Middle frontal gyrus (tissue), 1 donor: ENCODE results near the gene BTG4.

Source experiments
- DNase-seq: peaks from one replicate; pipeline ENCODE4 v3.0.0-alpha.2; 2015; ENCODE audit warnings: low spot score; ENCODE audit errors: extremely low spot score

The BTG4 gene

DNA sequence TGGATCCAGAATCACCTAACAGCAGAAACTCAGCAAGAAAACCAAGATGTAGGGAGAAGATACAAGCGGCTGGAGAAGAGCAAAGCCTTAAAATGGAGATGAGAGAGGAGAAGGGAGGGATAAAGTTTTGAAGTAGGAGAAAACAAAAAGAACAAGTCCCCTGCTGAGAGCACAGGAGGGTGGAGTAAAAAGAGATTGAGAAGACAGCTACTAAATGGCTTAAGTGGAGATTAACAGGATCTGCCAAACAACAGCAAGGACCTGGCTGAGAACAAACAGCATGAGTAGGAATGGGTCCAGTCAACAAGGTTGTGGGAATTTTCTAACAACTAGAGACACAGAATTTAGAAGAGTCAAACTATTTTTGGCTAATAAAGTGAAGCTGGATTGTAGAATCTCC lies 18.1 kb downstream of the BTG4 start:
- no peak for DNase-seq

DNA sequence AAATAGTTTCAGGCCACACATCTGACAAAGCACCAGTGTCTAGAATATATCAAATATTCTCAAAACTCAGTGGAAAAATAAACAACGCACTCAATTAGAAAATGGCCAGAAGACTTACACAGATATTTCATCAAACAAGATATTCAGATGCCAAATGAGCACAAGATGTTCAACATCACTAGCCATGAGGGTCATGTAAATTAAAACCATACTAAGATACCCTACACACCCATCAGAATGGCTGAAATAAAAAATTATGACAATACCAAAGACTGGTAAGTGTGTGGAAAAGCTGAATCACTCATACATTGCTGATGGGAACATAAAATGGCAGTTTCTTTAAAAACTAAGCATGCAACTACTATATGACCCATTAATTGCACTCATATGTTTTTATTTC lies 21.7 kb downstream of the BTG4 start:
- DNase-seq: no peak

DNA sequence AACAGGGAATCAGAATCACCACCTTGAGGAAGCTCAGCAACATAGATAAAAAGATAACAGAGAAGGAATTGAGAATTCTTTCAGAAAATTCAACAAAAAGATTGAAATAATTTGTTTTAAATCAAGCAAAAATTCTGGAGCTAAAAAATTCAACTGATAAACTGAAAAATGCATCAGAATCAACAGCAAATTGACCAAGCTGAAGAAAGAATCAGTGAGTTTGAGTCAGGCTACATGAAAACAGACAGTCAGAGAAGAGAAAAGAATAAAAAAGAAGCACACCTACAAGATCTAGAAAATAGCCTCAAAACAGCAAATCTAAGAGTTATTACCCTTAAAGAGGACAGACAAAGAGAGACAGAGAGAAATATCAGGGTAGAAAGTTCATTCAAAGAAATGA lies 28.8 kb downstream of the BTG4 start:
- DNase-seq: no peak

DNA sequence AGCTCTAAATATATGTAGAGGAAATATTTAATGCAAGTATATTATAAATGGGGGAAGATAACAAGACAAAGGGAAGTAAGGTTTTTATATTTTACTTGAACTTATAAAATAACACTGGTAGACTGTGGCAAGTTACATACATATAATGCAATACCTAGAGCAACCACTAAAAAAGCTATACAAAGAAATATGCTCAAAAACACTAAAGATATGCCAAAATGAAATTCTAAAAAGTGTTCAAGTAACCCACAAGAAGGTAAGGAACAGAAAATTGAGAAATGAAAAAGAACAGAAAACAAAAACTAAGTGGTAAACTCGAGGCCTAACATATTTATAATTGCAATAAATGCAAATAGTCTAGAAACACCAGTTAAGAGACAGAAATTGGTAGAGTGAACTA lies 32.5 kb downstream of the BTG4 start:
- no peak for DNase-seq

DNA sequence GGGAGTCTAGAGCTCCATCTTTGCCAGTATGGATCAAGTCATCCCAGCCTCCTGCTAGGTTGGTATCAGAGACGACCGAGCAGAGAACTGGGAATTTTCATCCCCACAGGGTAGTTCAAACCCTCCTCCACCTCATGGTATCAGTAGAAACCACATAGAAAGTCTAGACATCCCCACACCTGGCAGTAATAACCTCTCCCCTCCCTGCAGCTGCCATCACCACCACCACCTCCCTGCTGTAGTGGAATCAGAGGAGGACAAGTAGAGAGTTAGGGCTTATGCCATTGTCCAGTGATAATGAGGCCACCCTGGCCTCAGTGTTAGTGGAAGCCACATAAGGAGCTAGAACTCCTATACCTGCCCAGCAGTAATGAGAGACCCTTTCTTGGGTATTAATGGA lies 34.3 kb downstream of the BTG4 start:
- no peak for DNase-seq

DNA sequence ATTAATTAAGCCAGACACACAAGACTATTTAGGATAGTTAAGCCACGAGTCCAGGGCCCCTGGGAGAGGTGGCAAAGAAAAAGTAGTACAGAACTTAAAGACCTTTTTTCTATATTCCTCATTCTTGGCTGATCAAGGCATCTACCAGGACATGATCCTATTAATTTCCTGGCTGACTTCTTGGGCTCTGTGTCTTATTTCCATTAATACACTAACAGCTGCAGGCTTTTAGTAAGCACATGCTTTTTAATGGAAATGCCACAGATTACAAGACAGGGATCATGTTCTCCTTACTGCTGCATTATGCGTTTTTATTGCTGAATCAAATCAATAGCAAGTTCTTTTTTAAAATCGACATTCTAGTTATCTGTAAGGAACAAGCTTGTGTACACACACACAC lies 35.2 kb downstream of the BTG4 start:
- DNase-seq: no peak

DNA sequence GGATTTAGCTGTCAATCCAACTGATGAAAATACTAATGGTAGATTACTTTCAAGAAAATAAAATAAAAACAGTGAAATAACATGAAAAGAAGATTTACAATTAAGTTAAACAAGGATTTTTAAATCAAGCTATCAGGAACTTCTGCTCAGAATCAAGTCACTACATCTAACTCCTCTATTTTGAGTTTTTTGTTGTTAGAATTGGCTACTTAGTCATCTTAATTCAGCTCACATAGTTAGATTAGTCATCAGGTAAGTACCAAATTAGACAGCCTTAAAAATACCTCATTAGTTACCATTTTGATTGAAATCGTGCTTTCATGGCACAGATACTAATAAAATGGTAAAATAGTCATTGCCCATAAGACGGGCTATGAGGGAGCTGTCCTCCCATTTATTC lies 35.8 kb downstream of the BTG4 start:
- no peak for DNase-seq

DNA sequence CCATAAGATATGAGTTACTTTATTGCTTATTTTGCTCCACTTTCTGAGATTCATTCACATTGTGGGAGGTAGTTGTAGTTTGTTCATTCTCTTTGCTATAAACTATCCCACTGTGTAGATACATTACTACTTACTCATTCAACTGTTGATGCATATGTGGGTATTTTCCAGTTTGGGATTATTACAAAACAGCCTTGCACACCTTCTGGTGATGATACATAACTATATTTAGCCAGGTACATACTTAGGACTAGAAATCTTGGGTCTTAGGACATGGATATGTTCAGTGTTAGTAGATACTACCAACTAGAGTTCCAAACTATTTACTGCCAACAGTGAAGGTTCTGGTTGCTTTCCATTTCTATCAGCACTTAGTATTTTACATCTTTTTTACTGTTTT lies 37.8 kb downstream of the BTG4 start:
- DNase-seq: no peak

DNA sequence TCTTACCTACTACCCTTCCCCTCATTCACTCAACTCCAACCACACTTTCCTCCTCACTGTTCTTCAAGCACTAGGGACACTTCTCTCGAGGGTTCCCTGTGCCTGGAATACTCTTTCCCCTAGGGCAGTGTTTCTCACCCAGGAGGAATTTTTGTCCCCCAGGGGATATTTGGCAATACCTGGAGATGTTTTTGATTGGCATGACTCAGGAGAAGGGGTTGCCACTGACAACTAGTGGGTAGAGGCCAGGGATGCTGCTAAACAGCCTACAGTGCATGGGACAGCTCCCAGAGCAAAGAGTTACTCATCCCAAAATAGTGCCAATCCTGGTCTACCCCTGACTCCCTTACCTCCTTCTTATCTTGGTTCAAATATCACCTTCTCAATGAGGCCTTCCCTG lies 40.0 kb downstream of the BTG4 start:
- DNase-seq: no peak

DNA sequence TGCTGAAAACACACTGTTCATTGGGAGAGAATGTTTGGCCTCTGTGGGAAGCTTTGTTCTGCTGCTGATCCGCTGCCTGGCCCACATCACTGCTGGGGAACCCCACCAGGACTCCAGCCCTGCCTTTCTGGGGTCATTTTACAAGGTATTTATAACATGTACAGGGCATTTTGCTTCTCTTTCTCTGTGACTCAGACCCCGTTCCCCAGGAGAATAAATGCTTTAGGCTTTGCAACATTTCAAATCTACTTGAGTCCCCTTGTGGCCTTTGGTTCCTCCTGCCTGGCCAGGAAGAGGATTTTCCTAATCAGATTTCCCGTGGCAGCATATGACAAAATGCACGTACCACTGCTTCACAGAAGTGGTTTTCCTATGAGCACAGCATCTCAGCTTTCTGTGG lies 43.0 kb downstream of the BTG4 start:
- DNase-seq: no peak

DNA sequence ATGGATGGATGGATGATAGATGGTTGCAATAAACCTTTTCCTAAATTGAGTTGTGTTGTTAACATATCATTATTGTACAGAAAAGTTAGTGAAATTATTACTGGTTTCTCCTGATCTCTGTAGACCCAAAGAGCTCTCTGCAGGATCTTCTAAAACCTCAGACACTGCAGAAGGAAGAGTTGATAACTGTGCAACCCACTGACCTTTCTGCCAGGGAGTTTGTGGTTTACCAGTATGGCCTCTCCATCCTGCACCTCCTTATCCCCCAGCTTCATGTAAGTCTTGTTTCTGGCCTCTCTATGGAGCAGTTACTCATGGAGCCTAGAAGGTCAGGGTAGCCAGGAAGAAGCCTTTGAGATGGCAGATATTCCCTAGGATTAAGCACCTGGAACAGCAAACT lies 45.6 kb downstream of the BTG4 start:
- DNase-seq: no peak

DNA sequence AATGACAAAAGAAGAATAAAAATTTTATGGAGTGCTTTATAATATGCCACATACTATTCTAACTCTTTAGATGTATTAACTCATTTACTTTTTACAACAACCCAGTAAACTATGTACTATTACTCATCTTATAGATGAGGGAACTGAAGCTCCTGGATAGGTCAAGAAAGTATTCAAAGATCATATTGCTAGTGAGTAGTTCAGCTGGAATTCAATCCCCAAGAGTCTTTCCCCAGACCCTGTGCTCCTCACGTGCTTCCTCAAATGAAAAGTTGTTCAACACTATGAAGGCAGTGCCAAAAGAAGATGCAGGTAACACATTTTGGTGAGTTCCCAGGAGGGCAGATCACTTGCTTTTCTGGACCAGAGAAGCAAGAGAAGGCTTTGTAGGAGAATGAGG lies 46.8 kb downstream of the BTG4 start:
- no peak for DNase-seq

DNA sequence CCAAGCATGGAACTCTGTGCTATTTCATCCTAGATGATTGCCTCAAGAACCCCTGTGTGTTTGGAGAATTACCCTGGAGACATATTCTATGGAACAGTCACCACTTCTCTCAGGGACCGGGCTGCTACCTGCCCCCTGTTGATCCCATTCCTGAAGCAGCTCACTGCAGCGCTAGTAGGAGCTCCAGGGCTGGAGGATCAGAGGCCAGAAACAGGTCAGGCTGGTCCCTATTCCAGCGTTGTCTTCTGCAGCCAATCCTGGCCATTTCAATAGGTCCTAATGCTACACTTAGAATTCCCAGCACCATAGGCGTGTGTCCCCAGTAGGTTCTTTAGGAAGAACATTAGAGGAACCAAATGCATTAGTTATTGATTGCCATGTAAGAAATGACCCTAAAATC lies 48.9 kb downstream of the BTG4 start:
- DNase-seq: no peak

DNA sequence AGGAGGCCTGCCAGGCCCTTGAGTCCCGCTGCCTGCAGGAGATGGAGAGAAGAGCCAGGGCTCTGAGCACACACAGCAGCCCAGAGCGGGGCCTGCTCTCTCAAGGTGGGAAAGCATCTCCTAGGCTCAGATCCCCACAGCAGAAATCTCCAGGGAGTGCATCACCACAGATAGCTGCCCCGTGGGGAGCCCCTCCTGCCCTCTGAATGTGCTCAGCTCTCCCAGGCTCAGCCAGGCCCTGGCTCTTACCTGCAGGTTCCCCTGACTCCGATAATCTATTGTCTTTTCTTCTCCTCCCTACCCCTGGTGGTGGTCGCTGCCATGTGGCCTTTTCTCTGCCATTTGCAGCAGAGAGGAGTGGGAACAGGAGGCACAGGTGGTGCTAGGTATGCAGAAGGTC lies 49.9 kb downstream of the BTG4 start:
- no peak for DNase-seq

DNA sequence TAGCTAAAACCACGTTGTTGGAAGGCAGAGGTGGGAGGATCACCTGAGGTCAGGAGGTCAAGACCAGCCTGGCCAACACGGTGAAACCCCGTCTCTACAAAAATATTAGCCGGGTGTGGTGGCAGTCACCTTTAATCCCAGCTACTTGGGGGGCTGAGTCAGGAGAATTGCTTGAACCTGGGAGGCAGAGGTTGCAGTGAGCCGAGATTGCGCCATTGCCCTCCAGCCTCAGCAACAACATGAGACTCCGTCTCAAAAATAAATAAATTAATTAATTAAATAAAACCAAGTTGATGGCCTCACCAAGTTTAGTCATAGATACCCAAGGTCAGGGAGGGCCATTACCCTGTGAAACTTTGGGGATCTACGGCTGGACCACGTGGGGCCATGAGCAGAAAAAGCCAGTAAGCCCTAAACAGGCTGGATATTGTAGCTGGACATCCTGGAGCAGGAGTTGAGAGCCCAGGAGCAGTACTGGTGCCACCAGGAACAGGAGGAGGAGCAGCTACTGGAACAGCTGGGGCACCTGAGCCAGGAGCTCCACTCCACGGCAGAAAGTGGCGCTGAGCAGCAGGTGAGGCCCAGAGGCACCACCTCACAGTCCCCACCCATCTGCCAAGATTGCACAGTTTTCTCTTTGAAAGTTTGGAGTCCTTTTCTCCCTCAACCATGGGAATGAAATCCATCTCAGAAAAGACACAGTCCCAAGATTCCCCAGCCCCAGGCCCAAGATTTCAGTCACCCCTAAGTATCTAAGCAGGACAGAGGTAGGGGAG lies 50.5 kb downstream of the BTG4 start:
- DNase-seq: no peak

DNA sequence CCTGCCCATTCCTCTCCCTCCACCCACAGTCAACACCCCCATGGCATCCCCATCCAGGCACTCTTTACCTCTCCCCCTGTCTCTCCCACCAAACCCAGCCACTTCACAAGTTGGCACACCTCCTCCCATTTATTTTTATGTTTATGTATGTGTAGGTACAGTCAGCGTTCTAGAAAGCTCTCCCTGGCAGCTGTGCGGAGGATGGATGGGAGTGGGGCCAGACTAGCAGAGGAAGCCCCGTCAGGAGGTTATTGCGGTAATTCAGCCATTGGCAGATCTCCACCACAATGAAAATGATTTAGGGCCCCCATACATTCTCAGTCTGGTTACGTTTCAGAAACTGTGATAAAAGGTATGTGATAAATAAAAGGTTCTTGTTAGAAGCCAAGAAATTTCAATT lies 51.3 kb downstream of the BTG4 start:
- DNase-seq: no peak

DNA sequence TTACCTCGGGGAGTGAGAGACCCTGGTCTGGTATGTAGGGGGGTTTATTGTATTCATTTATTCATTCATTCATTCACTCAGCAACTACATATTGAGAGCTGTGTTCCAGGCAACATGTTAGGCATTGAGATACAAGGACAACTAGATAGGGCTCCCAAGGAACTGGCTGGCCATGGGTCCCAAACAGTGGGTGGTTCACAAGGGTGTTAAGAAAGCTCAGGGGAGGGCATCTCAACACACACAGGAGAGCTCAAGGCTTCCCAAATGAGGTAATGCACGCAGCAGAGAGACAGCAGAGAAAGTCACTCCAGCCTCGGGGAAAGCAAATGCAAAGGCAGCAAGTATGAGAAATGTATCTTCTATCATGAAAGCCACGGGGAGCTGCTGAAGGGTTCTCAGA lies 51.8 kb downstream of the BTG4 start:
- no peak for DNase-seq

DNA sequence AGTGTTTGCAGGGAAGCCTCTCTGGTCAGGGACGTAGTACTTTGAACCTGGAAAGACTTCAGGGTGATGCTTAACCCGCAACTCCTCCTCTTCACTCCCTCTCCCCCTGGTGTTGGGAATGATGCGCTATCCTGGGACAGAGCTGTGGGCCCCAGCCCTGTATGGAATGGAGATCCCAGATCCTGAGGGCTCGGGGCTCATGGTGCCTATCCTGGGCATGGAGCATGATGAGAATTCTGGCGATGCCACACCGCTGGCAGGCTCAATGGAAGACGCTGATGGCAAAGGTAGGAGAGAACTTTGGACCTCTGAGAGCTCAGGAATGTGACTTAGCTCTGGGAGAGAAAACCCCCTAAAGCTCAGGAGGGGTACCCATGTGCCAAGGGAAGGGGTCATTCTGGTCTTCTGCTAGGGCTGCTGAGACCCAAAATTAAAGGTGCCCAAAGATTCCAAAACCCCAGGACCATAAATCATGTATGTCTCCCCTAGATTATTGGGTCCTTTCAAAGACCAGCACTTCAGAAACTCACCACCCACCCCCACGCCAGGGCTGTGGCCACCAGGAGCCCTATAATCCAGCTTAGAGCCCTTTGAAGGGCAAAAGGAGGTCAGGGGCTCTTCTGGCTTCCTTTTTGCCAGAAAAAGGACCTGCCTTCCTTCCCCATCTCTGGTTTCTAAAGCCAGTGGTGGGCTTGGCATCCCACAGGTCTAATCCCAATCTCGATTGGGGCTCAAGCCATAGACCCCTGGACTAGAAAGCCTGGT lies 52.5 kb downstream of the BTG4 start:
- DNase-seq: no peak

DNA sequence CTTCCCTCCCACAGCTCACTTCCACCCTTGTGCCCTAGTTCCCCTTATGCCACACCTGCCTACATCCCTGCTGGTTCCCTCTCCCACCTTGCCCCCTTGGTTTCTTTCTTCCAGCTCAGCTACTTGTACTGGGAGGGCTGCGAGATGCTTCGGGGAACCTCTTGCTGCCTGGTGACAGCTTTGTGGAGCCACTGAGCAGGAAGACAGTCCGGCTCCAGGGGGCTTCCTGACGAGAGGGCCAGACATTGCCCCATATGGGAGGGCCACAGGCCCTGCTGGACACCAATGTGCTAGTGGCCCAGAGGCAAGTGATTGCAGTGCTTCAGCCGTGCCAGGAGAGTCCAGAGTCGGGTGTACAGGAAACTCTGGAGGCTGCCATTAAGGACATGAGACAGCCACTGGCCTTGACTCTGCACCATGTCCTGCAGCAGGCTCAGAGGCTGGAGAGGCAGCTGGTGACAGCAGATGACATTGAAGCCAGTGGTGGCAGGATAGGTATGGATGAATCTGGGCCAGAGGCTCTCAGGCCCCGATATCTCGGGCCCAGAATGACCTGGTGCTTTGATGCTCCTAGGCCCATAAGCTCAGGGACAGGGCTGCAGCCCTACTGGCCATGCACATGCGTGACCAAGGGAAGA lies 54.3 kb downstream of the BTG4 start:
- no peak for DNase-seq

DNA sequence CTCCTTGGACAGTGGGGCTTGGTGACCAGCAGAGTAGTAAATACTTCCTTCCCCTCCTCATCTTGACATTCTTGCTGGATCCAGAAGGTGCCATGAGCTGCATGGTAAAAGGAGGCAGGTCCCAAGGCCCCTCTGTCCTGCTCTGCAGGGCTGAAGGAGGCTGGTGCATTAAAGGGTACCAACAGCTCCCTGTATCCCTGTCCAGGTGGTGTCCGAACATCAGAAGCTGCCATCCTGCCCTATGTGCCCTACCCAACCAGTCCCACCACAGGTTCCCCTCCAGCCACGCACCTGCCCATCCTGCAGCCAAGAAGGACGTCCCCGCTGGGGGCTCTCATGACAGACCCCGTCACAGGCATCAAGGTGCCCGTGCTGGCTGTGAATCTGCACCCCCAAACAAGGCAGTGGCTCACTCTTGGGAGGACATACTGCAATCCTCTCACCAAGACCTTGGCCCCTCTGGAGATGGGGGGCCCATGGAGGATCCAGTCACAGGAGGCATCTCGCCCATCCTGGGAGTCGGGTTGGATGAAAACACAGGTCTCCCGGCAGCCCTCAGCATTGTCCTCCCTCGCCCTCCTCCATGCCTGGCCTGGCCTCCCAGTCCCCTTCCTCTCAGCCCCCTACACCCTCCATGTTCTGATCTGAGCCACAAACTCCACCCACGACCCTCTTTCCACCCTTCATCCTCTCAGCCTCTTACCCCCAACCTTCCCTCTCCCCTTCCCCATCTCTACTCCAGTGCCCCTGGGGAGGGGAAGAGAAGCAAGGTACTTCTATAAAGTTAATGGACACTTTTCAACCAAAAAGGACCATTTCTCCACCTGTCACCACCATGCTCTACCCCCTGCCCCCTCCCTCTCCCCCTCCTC lies 55.1 kb downstream of the BTG4 start:
- no peak for DNase-seq

DNA sequence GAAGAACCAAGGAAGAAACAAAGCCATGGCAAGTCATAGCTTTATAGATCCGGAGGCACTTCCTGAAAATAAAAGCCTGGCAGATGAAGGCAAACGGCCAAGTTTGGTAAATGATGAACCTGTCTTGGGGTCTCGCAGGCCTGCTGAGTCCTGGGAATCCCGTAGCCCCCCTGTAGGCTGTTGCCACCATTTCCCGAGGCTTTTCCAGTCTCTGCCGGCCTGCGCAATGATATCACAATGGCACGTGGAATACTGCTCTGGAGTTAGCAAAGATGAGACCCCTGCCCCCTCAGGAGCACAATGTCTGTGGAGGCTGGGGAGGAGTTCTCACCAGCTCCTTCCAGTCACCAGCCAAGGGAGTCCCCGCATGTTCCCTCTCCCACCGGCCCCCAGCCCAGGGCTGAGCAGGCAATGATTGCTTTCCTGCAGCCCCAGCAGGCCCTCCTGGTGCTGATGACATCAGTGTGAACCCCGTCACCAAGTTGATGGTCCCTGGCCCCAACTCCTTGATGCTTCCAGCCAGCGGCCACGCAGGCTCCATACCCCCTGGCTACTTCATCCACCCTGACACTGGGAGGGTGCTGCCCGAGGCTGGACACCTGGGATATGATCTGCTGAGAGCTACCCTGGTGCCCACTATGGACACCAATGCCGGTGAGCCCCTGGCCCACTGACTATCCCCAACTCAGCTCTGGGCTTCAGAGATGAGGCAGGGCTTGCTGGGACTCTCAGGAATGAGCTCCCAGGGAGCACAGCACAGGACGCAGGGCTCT lies 55.9 kb downstream of the BTG4 start:
- no peak for DNase-seq
